Bronchial epithelial cell (primary cell): ENCODE measurements around the gene ZNF77. TPM values are rescaled to one million over a fixed set of nuclear protein-coding genes. Genes with fewer than 3 reads are reported as not detected.
A peak's percentile ranks its signal among the peaks of the same experiment; 100 is the strongest.

Source experiments
- DNase-seq: peaks from one replicate; pipeline ENCODE4 v3.0.0-alpha.2; 2010; ENCODE audit warnings: low read depth
- FAIRE-seq: peaks from 2 replicates; lab custom pipeline; 2011; peaks lifted over from hg19 to GRCh38; lab: Jason Lieb, UNC
- H3K27me3 ChIP-seq: 2 replicates; pipeline ENCODE4 v1.5.1; 2011; ENCODE audit warnings: low read length; ENCODE audit not compliant: control insufficient read depth, insufficient read depth
- H3K36me3 ChIP-seq: 2 replicates; pipeline ENCODE4 v1.5.1; 2011; ENCODE audit warnings: low read length; ENCODE audit not compliant: control insufficient read depth, insufficient read depth
- H3K4me3 ChIP-seq: 2 replicates; pipeline ENCODE4 v1.5.1; 2011; ENCODE audit warnings: mild to moderate bottlenecking, low read depth, low read length, control low read depth
- CTCF ChIP-seq: IDR thresholded peaks from 2 replicates; pipeline ENCODE4 v1.5.1; 2011; ENCODE audit warnings: mild to moderate bottlenecking, moderate library complexity, low read length, control low read depth, inconsistent platforms; ENCODE audit not compliant: insufficient read depth, severe bottlenecking
- total RNA-seq: library from RNA; depleted of rRNA; stranded (reverse); fragments of >200 nt; gene quantifications from 2 replicates; pipeline ENCODE4 v1.2.1, GENCODE V29; 2014

The ZNF77 gene
- total RNA-seq, 1 donor from 2014 or later, result 7.9 TPM

- Histone ChIP-seq H3K27me3 (no peaks in the 10 kb centered on the region), H3K4me3 (no peak overlapping the region), H3K36me3 (no peaks in the 10 kb centered on the region)
- DNase-seq, result no peak
- TF ChIP-seq CTCF, result no peak
- no peak for FAIRE-seq
Measured at GRCh38 chr19:2926341-2927031, 18.3 kb downstream of the ZNF77 start.

GRCh38 chr19:2923510-2923909, 21.3 kb downstream of the ZNF77 start:
- DNase-seq (peak; percentile 58), FAIRE-seq (no peak)
- no peak overlapping the region for H3K4me3 ChIP-seq
- H3K27me3 ChIP-seq, result no peaks in the 10 kb centered on the region
- TF ChIP-seq CTCF, result no peak
- H3K36me3 ChIP-seq, result peaks cover 2% of the 10 kb centered on the region

GRCh38 chr19:2922987-2923386, 21.8 kb downstream of the ZNF77 start:
- TF ChIP-seq CTCF, result no peak
- FAIRE-seq (peak; percentile 98), DNase-seq (peak; percentile 63)
- Histone ChIP-seq H3K27me3 (no peaks in the 10 kb centered on the region), H3K36me3 (peaks cover 3% of the 10 kb centered on the region), H3K4me3 (no peak overlapping the region)

- H3K27me3 ChIP-seq, result no peaks in the 10 kb centered on the region
- H3K4me3 ChIP-seq, result no peak overlapping the region
- no peak for TF ChIP-seq CTCF
- H3K36me3 ChIP-seq, result peaks cover 16% of the 10 kb centered on the region
- DNase-seq (no peak), FAIRE-seq (peak; percentile 66)
Measured at GRCh38 chr19:2917275-2918184, 27.2 kb downstream of the ZNF77 start.

GRCh38 chr19:2912306-2912705, 32.5 kb downstream of the ZNF77 start:
- no peak for TF ChIP-seq CTCF
- H3K36me3 ChIP-seq, result peaks cover 8% of the 10 kb centered on the region
- H3K27me3 ChIP-seq, result no peaks in the 10 kb centered on the region
- no peak for DNase-seq
- FAIRE-seq, result no peak
- no peak overlapping the region for H3K4me3 ChIP-seq
